RPMI8226 (cell line): ENCODE data around the gene ZNF597.
"Not testable (repeated sequence)": the region's sequence is repeated elsewhere in the genome, so short reads cannot be mapped to it uniquely, and the experiment has no call there.

ENCODE experiments used
- DNase-seq: peaks from one replicate; pipeline ENCODE4 v3.0.0-alpha.2; 2015

ZNF597 gene

GRCh38 chr16:3474870-3475269, 31.6 kb upstream of the ZNF597 start:
- not testable (repeated sequence) for DNase-seq

- no peak for DNase-seq
Observed at GRCh38 chr16:3474136-3474779, 31.0 kb upstream of the ZNF597 start.

GRCh38 chr16:3473596-3473943, 30.3 kb upstream of the ZNF597 start:
- DNase-seq = not testable (repeated sequence)

DNA sequence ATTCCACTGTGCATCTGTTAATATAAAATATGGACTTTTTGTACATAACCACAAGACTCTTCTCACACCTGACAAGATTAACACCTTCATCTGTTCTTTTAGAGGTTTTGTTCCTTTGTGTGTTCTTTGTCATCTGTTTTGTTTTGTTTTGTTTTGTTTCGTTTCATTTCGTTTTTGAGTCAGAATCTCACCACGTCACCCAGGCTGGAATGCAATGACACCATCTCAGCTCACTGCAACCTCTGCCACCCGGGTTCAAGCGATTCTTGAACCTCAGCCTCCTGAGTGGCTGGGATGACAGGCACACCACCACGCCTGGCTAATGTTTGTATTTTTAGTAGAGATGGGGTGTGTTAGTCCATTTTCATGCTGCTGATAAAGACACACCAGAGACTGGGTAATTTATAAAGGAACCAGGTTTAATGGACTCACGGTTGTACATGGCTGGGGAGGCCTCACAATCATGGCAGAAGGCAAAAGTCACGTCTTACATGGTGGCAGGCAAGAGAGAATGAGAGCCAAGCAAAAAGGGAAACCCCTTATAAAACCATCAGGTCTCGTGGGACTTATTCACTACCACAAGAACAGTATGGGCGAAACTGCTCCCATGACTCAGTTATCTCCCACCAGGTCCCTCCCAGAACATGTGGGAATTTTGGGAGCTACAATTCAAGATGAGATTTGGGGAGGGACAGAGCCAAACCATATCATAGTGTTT, 29.7 kb upstream of the ZNF597 start:
- no peak for DNase-seq

GRCh38 chr16:3471518-3472176, 28.3 kb upstream of the ZNF597 start:
- no peak for DNase-seq

DNA sequence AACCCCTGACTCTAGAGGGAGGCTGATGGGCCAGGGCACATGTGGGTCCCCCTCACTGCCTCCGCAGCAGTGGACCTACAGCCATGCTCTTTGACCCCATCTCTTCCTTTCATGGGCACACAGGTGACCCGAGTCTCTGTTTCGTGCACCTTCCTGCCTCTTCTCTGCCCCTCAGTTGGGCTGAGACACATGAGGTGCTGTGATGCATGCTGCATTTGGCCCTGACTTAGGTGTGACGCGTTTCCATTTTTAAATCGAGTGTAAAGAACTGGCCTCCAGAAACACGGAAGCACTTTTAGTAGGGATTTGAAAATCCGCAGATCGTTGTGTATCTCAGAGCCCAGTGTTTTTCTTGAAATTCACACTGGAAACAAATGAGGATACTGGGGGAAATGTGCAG, 27.4 kb upstream of the ZNF597 start:
- DNase-seq = no peak

GRCh38 chr16:3469736-3470135, 26.4 kb upstream of the ZNF597 start:
- no peak for DNase-seq

GRCh38 chr16:3468501-3468900, 25.2 kb upstream of the ZNF597 start:
- no peak for DNase-seq

- no peak for DNase-seq
Observed at GRCh38 chr16:3467921-3468320, 24.6 kb upstream of the ZNF597 start.

GRCh38 chr16:3467182-3467581, 23.9 kb upstream of the ZNF597 start:
- DNase-seq = no peak

DNA sequence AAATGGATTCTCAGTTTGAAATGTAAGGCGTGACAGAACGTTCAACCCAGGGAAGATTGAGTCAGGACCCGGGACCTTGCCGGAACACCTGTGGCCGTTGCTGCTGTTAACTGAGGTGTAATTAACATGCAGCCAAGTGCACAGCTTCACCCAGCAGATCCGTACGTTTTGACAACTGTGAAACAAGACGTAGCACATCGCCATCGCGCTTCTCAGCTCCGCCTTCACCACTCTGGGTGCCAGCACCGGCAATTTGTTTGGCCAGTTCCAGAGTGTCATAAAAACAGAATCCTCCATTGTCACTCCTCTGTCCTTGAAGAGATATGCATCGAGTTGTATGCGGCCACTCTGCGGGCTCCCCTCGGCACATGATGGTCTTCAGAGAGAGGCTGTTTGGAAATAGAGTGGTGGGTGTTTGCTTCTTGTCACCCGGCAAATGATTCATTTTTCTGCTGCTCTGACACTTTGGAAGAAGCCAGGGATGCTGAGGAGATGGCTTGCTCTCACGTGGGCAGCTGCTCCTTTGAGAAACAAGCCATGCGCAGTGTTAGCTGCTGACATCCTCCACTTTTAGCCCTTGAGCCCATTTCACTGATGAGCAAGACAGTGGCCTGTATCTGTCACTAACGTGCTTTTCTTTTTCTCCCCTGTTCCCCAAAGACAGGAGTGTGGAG, 22.7 kb upstream of the ZNF597 start:
- DNase-seq = no peak

GRCh38 chr16:3465301-3465700, 22.0 kb upstream of the ZNF597 start:
- DNase-seq = no peak

GRCh38 chr16:3461151-3461550, 17.8 kb upstream of the ZNF597 start:
- DNase-seq = no peak

DNA sequence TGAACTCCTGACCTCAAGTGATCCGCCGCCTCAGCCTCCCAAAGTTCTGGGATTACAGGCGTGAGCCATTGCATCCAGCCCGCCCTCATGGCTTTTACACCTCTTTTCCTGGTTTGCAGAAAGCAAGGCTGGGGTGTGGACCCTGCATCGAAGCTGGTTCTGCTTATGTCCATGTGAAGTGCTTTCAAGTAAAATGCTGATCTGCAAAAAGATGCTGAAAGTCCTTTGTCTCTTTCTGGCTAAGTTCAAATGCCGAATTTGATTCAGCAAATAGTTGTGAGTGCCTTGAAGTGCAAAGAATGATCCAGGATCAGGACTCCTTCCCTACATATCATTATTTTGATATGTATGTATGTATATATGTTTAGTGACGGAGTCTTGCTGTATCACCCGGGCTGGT, 17.3 kb upstream of the ZNF597 start:
- no peak for DNase-seq

DNA sequence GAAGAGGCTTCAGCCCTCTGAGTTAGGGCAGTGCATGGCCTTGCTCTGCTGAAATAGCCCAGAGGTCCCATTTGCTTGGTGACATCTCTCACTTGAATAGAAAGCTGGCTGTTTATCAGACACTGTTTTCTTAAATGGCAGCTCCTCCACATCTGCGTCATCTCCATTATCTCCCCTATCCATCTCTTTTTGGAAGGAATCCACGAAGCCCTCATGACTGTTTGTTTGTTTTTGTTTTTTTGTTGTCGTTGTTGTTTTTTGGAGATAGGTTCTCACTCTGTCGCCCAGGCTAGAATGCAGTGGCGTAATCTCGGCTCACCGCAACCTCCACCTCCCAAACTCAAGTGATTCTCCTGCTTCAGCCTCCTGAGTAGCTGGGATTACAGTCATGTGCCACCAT, 16.8 kb upstream of the ZNF597 start:
- no peak for DNase-seq

DNA sequence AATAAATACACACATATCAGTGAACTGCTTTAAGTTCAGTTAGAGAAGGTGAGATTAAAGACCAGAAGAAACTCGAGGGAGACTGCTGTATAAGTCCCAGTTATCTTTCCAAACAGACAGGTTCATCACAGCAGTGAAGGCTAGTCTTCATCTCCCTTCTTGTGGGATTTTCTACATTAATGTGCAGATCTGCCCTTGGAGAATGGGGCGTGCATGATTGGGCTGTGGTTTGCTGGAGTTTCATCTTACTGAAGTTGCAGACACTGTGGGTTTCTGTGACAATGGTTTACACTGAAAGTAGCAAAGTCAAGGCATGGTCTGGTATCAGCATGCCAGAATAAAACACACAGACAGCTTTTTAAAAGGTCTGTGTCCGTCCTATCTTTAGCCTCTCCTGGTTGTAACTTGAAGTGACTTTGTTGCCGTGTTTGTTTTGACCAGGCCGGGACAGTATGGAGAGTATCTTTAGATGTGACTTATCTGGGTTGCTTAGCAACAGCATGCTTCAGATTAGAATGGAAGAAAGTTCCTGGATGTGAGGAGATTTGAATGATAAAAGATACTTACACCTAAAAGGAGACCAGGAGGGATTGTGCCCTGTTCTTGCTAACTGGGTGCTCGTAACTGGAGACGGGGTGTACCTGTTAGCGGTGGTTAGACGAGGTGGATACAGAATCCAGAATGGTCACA, 16.2 kb upstream of the ZNF597 start:
- peak; percentile 61 for DNase-seq

DNA sequence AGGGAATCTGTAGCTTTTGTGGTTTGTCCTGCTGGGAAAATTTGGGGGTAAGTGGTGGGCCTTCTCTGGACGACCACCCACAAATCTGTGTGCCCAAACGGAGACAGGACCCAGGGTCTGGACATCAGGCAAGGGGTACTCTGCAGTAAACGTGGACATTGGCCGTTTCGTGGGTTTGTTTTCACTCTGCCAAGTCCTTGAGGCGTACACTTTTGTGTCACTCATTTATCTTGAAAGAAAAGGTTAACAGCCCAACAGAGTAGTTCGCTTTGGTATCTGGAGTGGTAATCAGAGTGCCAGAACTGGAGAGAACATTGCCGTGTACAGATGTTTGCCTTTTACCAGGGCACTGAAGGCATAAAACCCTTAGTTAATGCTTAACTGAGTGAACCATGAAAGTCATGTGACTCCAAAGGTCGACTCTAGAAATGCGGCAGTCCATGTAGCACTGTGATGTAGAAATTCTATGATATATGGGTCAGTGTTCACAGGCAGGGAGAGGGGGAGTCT, 15.6 kb upstream of the ZNF597 start:
- peak; percentile 40 for DNase-seq

- peak; percentile 55 for DNase-seq
Observed at GRCh38 chr16:3458278-3458851, 15.1 kb upstream of the ZNF597 start.

- peak; percentile 97 for DNase-seq
Observed at GRCh38 chr16:3457434-3458252, 14.3 kb upstream of the ZNF597 start.

- DNase-seq = no peak
Observed at GRCh38 chr16:3454631-3455147, 11.4 kb upstream of the ZNF597 start.

DNA sequence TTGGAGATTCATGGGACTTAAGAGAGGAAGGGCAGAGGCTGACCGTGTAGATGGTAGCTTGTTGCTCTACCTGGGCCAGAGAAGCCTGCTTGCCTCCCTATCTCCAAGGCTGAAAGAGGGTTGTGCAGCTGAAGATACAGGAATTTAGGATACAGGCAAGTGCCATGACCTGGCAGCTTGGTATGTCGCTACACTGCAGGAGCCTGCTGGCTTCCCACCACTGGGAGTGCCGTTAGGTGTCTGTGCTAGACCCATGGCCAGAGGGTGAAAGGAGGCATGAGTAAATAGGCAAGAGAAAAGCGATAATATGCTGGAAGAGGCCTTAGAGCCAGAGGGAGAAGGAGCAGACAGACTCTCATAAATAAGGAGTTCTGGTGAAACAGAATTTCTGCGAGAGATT, 10.8 kb upstream of the ZNF597 start:
- no peak for DNase-seq
